T-cell (primary cell): Measurements from ENCODE around the gene RBM19. TPM values are rescaled to one million over a fixed set of nuclear protein-coding genes. Genes with fewer than 3 reads are reported as not detected.

Source experiments
- ATAC-seq, 4 experiments: fragments of 200-7000 bp in 3 of 4; fragments of 150-1000 bp in 1 of 4; cut with Tn5 transposase; replicated peaks in 1 of 4; 1 replicate in 3 of 4; 2 replicates in 1 of 4; pipeline ENCODE4 v1.10.0; 2021; ENCODE audit warnings: moderate library complexity in 3 of 4, mild to moderate bottlenecking in 2 of 4, moderate number of reproducible peaks in 1 of 4
- CTCF ChIA-PET, 2 donors: fragments of 300-600 bp; sonication (Branson Sonifier 250); formaldehyde crosslinking; loops; one replicate each; lab custom pipeline; 2022; ENCODE audit warnings: antibody characterized with exemption in 2 of 2; lab: Charles Lee
- POLR2A ChIA-PET, 2 donors: fragments of 300-600 bp; sonication (Branson Sonifier 250); formaldehyde crosslinking; loops; one replicate each; lab custom pipeline; 2022; ENCODE audit warnings: antibody characterized with exemption in 2 of 2; lab: Charles Lee
- DNase-seq, 35 experiments: peaks; one replicate each; pipeline versions ENCODE4 v3.0.0 to v3.0.0-alpha.2; 2013 to 2023
- H3K27ac ChIP-seq: one replicate; pipeline ENCODE4 v1.5.1; 2013; ENCODE audit warnings: low read length
- H3K27me3 ChIP-seq, 2 experiments: replicated peaks in 1 of 2; 1 replicate in 1 of 2; 2 replicates in 1 of 2; pipeline versions ENCODE4 v1.6.1 to v1.7.0; 2013; ENCODE audit warnings: low read length in 1 of 2, mixed read lengths in 1 of 2; ENCODE audit not compliant: control insufficient read depth in 2 of 2, insufficient read depth in 2 of 2; ENCODE audit errors: extremely low read depth in 1 of 2
- H3K36me3 ChIP-seq, 2 donors: 1 replicate in 1 of 2; 2 replicates in 1 of 2; pipeline versions ENCODE4 v1.6.1 to v1.7.0; 2013; ENCODE audit warnings: low read length in 1 of 2; ENCODE audit not compliant: control insufficient read depth in 2 of 2, insufficient read depth in 1 of 2; ENCODE audit errors: extremely low read depth in 1 of 2
- H3K4me1 ChIP-seq, 2 experiments: 1 replicate in 1 of 2; 2 replicates in 1 of 2; pipeline versions ENCODE4 v1.6.1 to v1.7.0; 2013; ENCODE audit warnings: low read length in 2 of 2, mixed read lengths in 1 of 2; ENCODE audit not compliant: insufficient read depth in 2 of 2, control insufficient read depth in 1 of 2; ENCODE audit errors: extremely low read depth in 1 of 2
- H3K4me3 ChIP-seq, 2 donors: 1 replicate in 1 of 2; 2 replicates in 1 of 2; pipeline versions ENCODE4 v1.5.1 to v1.7.0; 2013; ENCODE audit warnings: mild to moderate bottlenecking in 2 of 2, low read length in 1 of 2, moderate library complexity in 1 of 2; ENCODE audit not compliant: control insufficient read depth in 1 of 2; ENCODE audit errors: extremely low read depth in 1 of 2
- H3K9me3 ChIP-seq: 2 replicates; pipeline ENCODE4 v1.7.0; 2013
- H3K27ac Mint-ChIP-seq, 2 donors: one replicate each; pipeline ENCODE4 v1.8.0; 2020 to 2021; ENCODE audit warnings: mild to moderate bottlenecking in 2 of 2, mixed read lengths in 2 of 2
- H3K27me3 Mint-ChIP-seq, 2 donors: one replicate each; pipeline ENCODE4 v1.8.0; 2021 to 2022; ENCODE audit warnings: mixed read lengths in 2 of 2
- H3K36me3 Mint-ChIP-seq: one replicate; pipeline ENCODE4 v1.8.0; 2021; ENCODE audit warnings: mixed read lengths
- H3K4me1 Mint-ChIP-seq, 3 donors: one replicate each; pipeline ENCODE4 v1.8.0; 2020 to 2022; ENCODE audit warnings: mixed read lengths in 3 of 3, mild to moderate bottlenecking in 1 of 3
- H3K4me3 Mint-ChIP-seq, 3 donors: one replicate each; pipeline ENCODE4 v1.8.0; 2020 to 2022; ENCODE audit warnings: mild to moderate bottlenecking in 3 of 3, mixed read lengths in 3 of 3, moderate library complexity in 3 of 3
- H3K9me3 Mint-ChIP-seq, 3 donors: one replicate each; pipeline ENCODE4 v1.8.0; 2020 to 2022; ENCODE audit warnings: mixed read lengths in 3 of 3
- WGBS: methylation state at CpG from one replicate; pipeline ENCODE4 v1.1.5; 2013; ENCODE audit warnings: missing lambda C conversion rate; ENCODE audit not compliant: insufficient coverage; 5-methylcytosine and 5-hydroxymethylcytosine counted together
- total RNA-seq, 35 experiments: library from RNA in 6 of 35; stranded (reverse) in 6 of 35; fragments of 120-200 nt in 1 of 35; gene quantifications; one replicate each; pipeline versions ENCODE4 v1.2.1 to v1.2.4 and lab custom pipeline; 2013 to 2026

The RBM19 gene
- total RNA-seq, 5 donors from 2014 or later (not counting 1 experiment from before 2014, with no cell fraction given): 57.9 to 80.3 (median 78.3) TPM

GRCh38 chr12:113910751-113911272 is 55.3 kb downstream of the RBM19 start:
- H3K4me3 ChIP-seq: no peak overlapping the region
- ChIA-PET POLR2A (no interaction called here), CTCF (interaction anchor here in 1 of 2 donors (0.6 kb wide), 2 partner anchors 675 to 714 kb away, joined by 3 to 7 read pairs; no protein-coding TSS in a partner anchor)
- no peak overlapping the region for H3K27ac ChIP-seq
- DNase-seq: no peak
- peaks cover 29 to 66% of the 10 kb centered on the region in 2 donors for H3K36me3 ChIP-seq
- H3K27ac Mint-ChIP-seq: no peak overlapping the region
- no CpG with 5 or more reads among the region's 6 CpGs for WGBS
- H3K9me3 Mint-ChIP-seq: no peaks in the 10 kb centered on the region
- no peaks in the 10 kb centered on the region for H3K9me3 ChIP-seq
- H3K4me1 ChIP-seq: no peaks in the 10 kb centered on the region
- no peak overlapping the region for H3K4me3 Mint-ChIP-seq
- peaks cover 46% of the 10 kb centered on the region for H3K36me3 Mint-ChIP-seq
- no peak for ATAC-seq
- no peaks in the 10 kb centered on the region for H3K4me1 Mint-ChIP-seq
- H3K27me3 ChIP-seq: no peaks in the 10 kb centered on the region
- no peaks in the 10 kb centered on the region for H3K27me3 Mint-ChIP-seq

GRCh38 chr12:113909776-113910420 is 56.2 kb downstream of the RBM19 start:
- Histone ChIP-seq H3K4me3 (no peak overlapping the region), H3K4me1 (no peaks in the 10 kb centered on the region), H3K9me3 (no peaks in the 10 kb centered on the region), H3K27me3 (no peaks in the 10 kb centered on the region), H3K27ac (no peak overlapping the region), H3K36me3 (peaks cover 26 to 59% of the 10 kb centered on the region in 2 donors)
- Mint-ChIP-seq H3K4me3 (no peak overlapping the region), H3K27me3 (no peaks in the 10 kb centered on the region), H3K9me3 (no peaks in the 10 kb centered on the region), H3K27ac (no peak overlapping the region), H3K4me1 (no peaks in the 10 kb centered on the region), H3K36me3 (peaks cover 48% of the 10 kb centered on the region)
- CTCF ChIA-PET: interaction anchor here in 1 of 2 donors (0.6 kb wide), 2 partner anchors 674 to 713 kb away, joined by 3 to 7 read pairs; no protein-coding TSS in a partner anchor
- 87% methylated on average over 8 of the region's 13 CpGs for WGBS
- POLR2A ChIA-PET: no interaction called here
- ATAC-seq (no peak), DNase-seq (no peak)

GRCh38 chr12:113908584-113909100 is 57.5 kb downstream of the RBM19 start:
- no peak overlapping the region for H3K27ac ChIP-seq
- H3K9me3 ChIP-seq: no peaks in the 10 kb centered on the region
- no peaks in the 10 kb centered on the region for H3K4me1 ChIP-seq
- Mint-ChIP-seq H3K9me3 (no peaks in the 10 kb centered on the region), H3K27me3 (no peaks in the 10 kb centered on the region), H3K36me3 (peaks cover 56% of the 10 kb centered on the region), H3K4me1 (no peaks in the 10 kb centered on the region), H3K4me3 (no peak overlapping the region), H3K27ac (no peak overlapping the region)
- ChIA-PET CTCF (interaction anchor here in 1 of 2 donors (0.5 to 0.7 kb wide), 2 partner anchors 41 to 92 kb away, joined by 4 to 6 read pairs; no protein-coding TSS in a partner anchor), POLR2A (interaction anchor here in 1 of 2 donors (0.7 kb wide), 1 partner anchor 19 kb away, joined by 13 read pairs; no protein-coding TSS in a partner anchor)
- H3K4me3 ChIP-seq: no peak overlapping the region
- H3K36me3 ChIP-seq: peaks cover 34 to 61% of the 10 kb centered on the region in 2 donors
- 75% methylated on average over 3 of the region's 6 CpGs for WGBS
- DNase-seq: no peak
- no peaks in the 10 kb centered on the region for H3K27me3 ChIP-seq
- no peak for ATAC-seq

- Histone ChIP-seq H3K27ac (no peak overlapping the region), H3K9me3 (no peaks in the 10 kb centered on the region), H3K4me3 (no peak overlapping the region), H3K4me1 (no peaks in the 10 kb centered on the region), H3K36me3 (peaks cover 33 to 63% of the 10 kb centered on the region in 2 donors), H3K27me3 (no peaks in the 10 kb centered on the region)
- H3K27ac Mint-ChIP-seq: no peak overlapping the region
- CTCF ChIA-PET: interaction anchor here in 1 of 2 donors (0.5 kb wide), 1 partner anchor 93 kb away, joined by 4 read pairs; no protein-coding TSS in a partner anchor
- H3K9me3 Mint-ChIP-seq: no peaks in the 10 kb centered on the region
- POLR2A ChIA-PET: no interaction called here
- H3K36me3 Mint-ChIP-seq: peaks cover 63% of the 10 kb centered on the region
- H3K4me3 Mint-ChIP-seq: no peak overlapping the region
- H3K4me1 Mint-ChIP-seq: no peaks in the 10 kb centered on the region
- DNase-seq (no peak), ATAC-seq (no peak)
- 98% methylated on average over 7 of the region's 11 CpGs for WGBS
- H3K27me3 Mint-ChIP-seq: no peaks in the 10 kb centered on the region
These were observed 58.5 kb downstream of the RBM19 start for GRCh38 chr12:113907446-113908180.

- 98% methylated on average over 14 of the region's 19 CpGs for WGBS
- H3K4me1 ChIP-seq: no peaks in the 10 kb centered on the region
These were observed 59.5 kb downstream of the RBM19 start for GRCh38 chr12:113906411-113907200.

GRCh38 chr12:113905829-113906228 is 60.3 kb downstream of the RBM19 start:
- ChIA-PET CTCF (no interaction called here), POLR2A (no interaction called here)
- H3K36me3 ChIP-seq: peaks cover 28 to 46% of the 10 kb centered on the region in 2 donors
- H3K27me3 ChIP-seq: no peaks in the 10 kb centered on the region
- H3K27ac ChIP-seq: no peak overlapping the region
- Mint-ChIP-seq H3K9me3 (no peaks in the 10 kb centered on the region), H3K4me3 (no peak overlapping the region), H3K36me3 (peaks cover 61% of the 10 kb centered on the region), H3K27ac (no peak overlapping the region), H3K27me3 (no peaks in the 10 kb centered on the region), H3K4me1 (no peaks in the 10 kb centered on the region)
- H3K9me3 ChIP-seq: no peaks in the 10 kb centered on the region
- ATAC-seq (no peak), DNase-seq (no peak)
- H3K4me3 ChIP-seq: no peak overlapping the region
- H3K4me1 ChIP-seq: no peaks in the 10 kb centered on the region
- WGBS: 71% methylated on average over 4 of the region's 4 CpGs

More at GRCh38 chr12:113906411-113907200, 59.5 kb downstream of the RBM19 start:
- ATAC-seq (no peak), DNase-seq (no peak)
- H3K27ac ChIP-seq: no peak overlapping the region
- H3K4me3 ChIP-seq: no peak overlapping the region
- Mint-ChIP-seq H3K4me1 (no peaks in the 10 kb centered on the region), H3K9me3 (no peaks in the 10 kb centered on the region), H3K36me3 (peaks cover 64% of the 10 kb centered on the region), H3K27ac (no peak overlapping the region), H3K4me3 (no peak overlapping the region), H3K27me3 (no peaks in the 10 kb centered on the region)
- no peaks in the 10 kb centered on the region for H3K9me3 ChIP-seq
- ChIA-PET CTCF (no interaction called here), POLR2A (no interaction called here)
- no peaks in the 10 kb centered on the region for H3K27me3 ChIP-seq
- H3K36me3 ChIP-seq: peaks cover 28 to 53% of the 10 kb centered on the region in 2 donors
